Body of pancreas (tissue), 4 donors: Measurements from ENCODE around the gene RGS13.

Experiments used
- CTCF ChIP-seq, 7 experiments: fragments of 450-650 bp in 4 of 7; fragments of 200-600 bp in 3 of 7; sonication (generic) in 3 of 7; IDR thresholded peaks; one replicate each; pipeline ENCODE4 v1.5.1; 2016 to 2019; ENCODE audit warnings: antibody characterized with exemption in 7 of 7
- POLR2A ChIP-seq, 3 donors: fragments of 450-650 bp; IDR thresholded peaks; one replicate each; pipeline ENCODE4 v1.6.1; 2016; ENCODE audit warnings: antibody characterized with exemption in 3 of 3, mild to moderate bottlenecking in 2 of 3

- TF ChIP-seq CTCF (IDR thresholded peaks at IDR 0.05) (no peak), POLR2A (IDR thresholded peaks at IDR 0.05) (no peak)
These were observed 8.0 kb upstream of the RGS13 start for GRCh38 chr1:192627901-192628300.
